ENCODE measurements around the gene MPO. TPM values are rescaled to one million over a fixed set of nuclear protein-coding genes. Genes with fewer than 3 reads are reported as not detected.

MPO gene
- total RNA-seq, 1 donor from 2014 or later: not detected

- H3K36me3 Mint-ChIP-seq (ENCODE audit: unreplicated experiment): no peaks in the 10 kb centered on the region
- H3K27ac Mint-ChIP-seq (ENCODE audit: unreplicated experiment): no peak overlapping the region
- H3K9me3 Mint-ChIP-seq (ENCODE audit: unreplicated experiment): no peaks in the 10 kb centered on the region
- no peak for TF ChIP-seq CTCF (IDR thresholded peaks at IDR 0.05)
- peaks cover 58% of the 10 kb centered on the region for H3K27me3 Mint-ChIP-seq (ENCODE audit: unreplicated experiment)
- no peaks in the 10 kb centered on the region for H3K4me1 Mint-ChIP-seq (ENCODE audit: unreplicated experiment)
- DNase-seq (ENCODE audit: extremely low spot score, unreplicated experiment): no peak
- no peak overlapping the region for H3K4me3 Mint-ChIP-seq (ENCODE audit: unreplicated experiment)
Observed at GRCh38 chr17:58234512-58234911, 46.2 kb downstream of the MPO start.

GRCh38 chr17:58233543-58233942, 47.2 kb downstream of the MPO start:
- Mint-ChIP-seq H3K27ac (ENCODE audit: unreplicated experiment) (no peak overlapping the region), H3K4me3 (ENCODE audit: unreplicated experiment) (no peak overlapping the region), H3K4me1 (ENCODE audit: unreplicated experiment) (no peaks in the 10 kb centered on the region), H3K36me3 (ENCODE audit: unreplicated experiment) (no peaks in the 10 kb centered on the region), H3K9me3 (ENCODE audit: unreplicated experiment) (no peaks in the 10 kb centered on the region), H3K27me3 (ENCODE audit: unreplicated experiment) (peaks cover 62% of the 10 kb centered on the region)
- DNase-seq (ENCODE audit: extremely low spot score, unreplicated experiment): no peak
- TF ChIP-seq CTCF (IDR thresholded peaks at IDR 0.05): no peak

- peaks cover 63% of the 10 kb centered on the region for H3K27me3 Mint-ChIP-seq (ENCODE audit: unreplicated experiment)
- H3K27ac Mint-ChIP-seq (ENCODE audit: unreplicated experiment): no peak overlapping the region
- DNase-seq (ENCODE audit: extremely low spot score, unreplicated experiment): no peak
- no peaks in the 10 kb centered on the region for H3K4me1 Mint-ChIP-seq (ENCODE audit: unreplicated experiment)
- H3K9me3 Mint-ChIP-seq (ENCODE audit: unreplicated experiment): no peaks in the 10 kb centered on the region
- no peak for TF ChIP-seq CTCF (IDR thresholded peaks at IDR 0.05)
- no peaks in the 10 kb centered on the region for H3K36me3 Mint-ChIP-seq (ENCODE audit: unreplicated experiment)
- no peak overlapping the region for H3K4me3 Mint-ChIP-seq (ENCODE audit: unreplicated experiment)
Observed at GRCh38 chr17:58232707-58233156, 48.0 kb downstream of the MPO start.

- no peak for TF ChIP-seq CTCF (IDR thresholded peaks at IDR 0.05)
- DNase-seq (ENCODE audit: extremely low spot score, unreplicated experiment): no peak
- Mint-ChIP-seq H3K27ac (ENCODE audit: unreplicated experiment) (no peak overlapping the region), H3K4me1 (ENCODE audit: unreplicated experiment) (no peaks in the 10 kb centered on the region), H3K4me3 (ENCODE audit: unreplicated experiment) (no peak overlapping the region), H3K36me3 (ENCODE audit: unreplicated experiment) (no peaks in the 10 kb centered on the region), H3K9me3 (ENCODE audit: unreplicated experiment) (no peaks in the 10 kb centered on the region), H3K27me3 (ENCODE audit: unreplicated experiment) (peaks cover 54% of the 10 kb centered on the region)
Observed at GRCh38 chr17:58231641-58232040, 49.1 kb downstream of the MPO start.

GRCh38 chr17:58229881-58230280, 50.9 kb downstream of the MPO start:
- no peaks in the 10 kb centered on the region for H3K4me1 Mint-ChIP-seq (ENCODE audit: unreplicated experiment)
- no peak overlapping the region for H3K4me3 Mint-ChIP-seq (ENCODE audit: unreplicated experiment)
- H3K36me3 Mint-ChIP-seq (ENCODE audit: unreplicated experiment): no peaks in the 10 kb centered on the region
- H3K9me3 Mint-ChIP-seq (ENCODE audit: unreplicated experiment): no peaks in the 10 kb centered on the region
- peaks cover 38% of the 10 kb centered on the region for H3K27me3 Mint-ChIP-seq (ENCODE audit: unreplicated experiment)
- no peak overlapping the region for H3K27ac Mint-ChIP-seq (ENCODE audit: unreplicated experiment)
- TF ChIP-seq CTCF (IDR thresholded peaks at IDR 0.05): no peak
- DNase-seq (ENCODE audit: extremely low spot score, unreplicated experiment): no peak
